GM10847 (cell line): ENCODE data around the gene XPA.

ENCODE experiments used
- POLR2A ChIP-seq: IDR thresholded peaks from 2 replicates; pipeline ENCODE4 v1.6.1; 2011; ENCODE audit not compliant: insufficient read length; ENCODE audit errors: extremely low read depth

XPA gene

DNA sequence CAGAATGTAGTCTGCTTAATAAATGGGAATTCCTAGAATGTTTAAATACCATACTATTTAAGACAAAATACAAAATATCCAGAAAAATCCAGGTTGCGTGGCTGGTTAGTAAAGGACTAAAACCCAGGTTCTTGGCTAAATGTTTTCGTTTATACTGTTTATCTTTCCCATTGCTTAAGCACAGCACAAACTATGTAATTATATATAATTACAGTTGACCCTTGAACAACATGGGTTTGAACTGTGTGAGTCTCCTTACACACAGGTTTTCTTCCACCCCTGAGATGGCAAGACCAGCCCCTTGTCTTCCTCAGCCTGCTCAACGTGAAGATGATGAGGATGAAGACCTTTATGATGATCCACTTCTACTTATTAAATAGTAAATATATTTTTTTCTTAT, 24.7 kb downstream of the XPA start:
- TF ChIP-seq POLR2A = no peak

DNA sequence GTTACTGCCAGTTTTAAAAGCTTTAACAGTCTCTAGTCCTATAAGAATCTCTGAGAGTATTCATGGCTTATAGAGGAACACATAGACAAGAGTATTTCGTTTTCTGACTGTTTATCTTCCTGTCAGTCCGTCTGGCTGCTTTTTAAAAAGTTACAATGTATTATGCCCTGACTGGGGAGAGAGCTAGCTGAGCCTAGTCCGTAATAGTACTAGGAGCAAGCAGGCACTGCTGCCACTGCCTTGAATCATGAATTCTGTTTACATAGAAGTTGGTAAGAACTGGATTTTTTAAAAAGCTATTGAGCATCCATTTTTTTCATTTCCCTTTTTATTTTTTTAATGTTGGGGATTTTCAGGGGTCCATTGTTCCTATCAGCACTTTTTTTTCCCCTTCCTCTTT, 26.6 kb downstream of the XPA start:
- no peak for TF ChIP-seq POLR2A

DNA sequence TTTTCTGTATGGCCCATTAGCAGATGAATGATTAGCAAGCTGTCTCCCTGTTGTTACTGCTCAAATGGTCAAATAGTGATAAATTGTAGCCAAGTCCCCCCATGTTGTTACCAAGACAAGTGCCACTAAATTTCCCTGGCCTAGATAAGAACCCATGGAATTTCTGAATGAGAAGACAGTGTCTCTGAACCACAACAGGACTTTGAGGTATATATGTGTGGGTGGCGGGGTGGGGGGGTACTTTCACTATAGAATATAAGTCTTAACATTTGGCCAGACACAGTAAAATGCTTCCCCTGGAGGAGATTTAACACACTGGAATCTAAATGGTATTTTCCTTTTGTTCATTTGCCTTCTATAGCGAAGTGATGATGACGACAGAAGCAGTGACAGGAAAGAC, 28.7 kb downstream of the XPA start:
- TF ChIP-seq POLR2A = no peak

- TF ChIP-seq POLR2A = no peak
Observed at GRCh38 chr9:97666907-97667686, 30.0 kb downstream of the XPA start.

GRCh38 chr9:97665742-97666141, 31.4 kb downstream of the XPA start:
- no peak for TF ChIP-seq POLR2A

- TF ChIP-seq POLR2A = no peak
Observed at GRCh38 chr9:97660847-97661246, 36.3 kb downstream of the XPA start.

GRCh38 chr9:97660340-97660739, 36.8 kb downstream of the XPA start:
- TF ChIP-seq POLR2A = no peak

DNA sequence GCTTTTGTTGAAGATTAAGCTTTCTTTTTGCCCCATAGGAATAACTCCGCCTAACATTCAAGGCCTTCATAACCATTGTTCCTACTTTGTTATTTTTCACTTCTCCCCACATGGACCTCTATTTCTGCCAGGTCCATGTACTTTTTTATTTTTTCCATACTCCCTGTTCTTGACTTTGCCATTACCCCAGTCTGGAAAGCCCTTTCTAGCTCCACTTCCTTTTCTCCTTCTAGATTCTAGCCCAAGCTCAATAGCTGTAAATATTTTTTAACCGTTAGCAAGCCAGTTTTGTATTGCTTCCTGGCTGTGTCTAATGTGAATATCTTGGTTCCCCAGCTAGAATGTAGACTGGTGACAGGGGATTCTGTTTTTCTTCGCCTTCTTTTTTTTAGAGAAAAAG, 37.4 kb downstream of the XPA start:
- TF ChIP-seq POLR2A = no peak

DNA sequence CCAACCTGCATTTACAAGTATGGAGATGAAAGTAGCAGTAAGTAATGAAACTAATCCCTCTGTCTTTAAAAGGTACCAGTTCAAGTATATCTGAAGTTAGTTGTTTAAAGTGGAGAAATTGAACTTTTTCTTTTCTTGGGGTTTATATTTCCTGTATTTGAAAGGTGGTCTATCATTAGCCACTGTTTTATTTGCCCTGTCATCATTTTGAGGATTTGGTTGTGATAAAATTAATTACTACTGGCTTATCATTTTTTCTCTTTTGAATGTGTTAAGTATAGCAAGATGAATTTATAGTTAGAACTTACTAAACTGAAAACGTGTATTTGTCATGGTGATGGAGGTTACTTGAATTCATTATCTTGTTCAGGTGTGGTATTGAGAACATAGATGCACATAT, 38.4 kb downstream of the XPA start:
- TF ChIP-seq POLR2A = no peak

DNA sequence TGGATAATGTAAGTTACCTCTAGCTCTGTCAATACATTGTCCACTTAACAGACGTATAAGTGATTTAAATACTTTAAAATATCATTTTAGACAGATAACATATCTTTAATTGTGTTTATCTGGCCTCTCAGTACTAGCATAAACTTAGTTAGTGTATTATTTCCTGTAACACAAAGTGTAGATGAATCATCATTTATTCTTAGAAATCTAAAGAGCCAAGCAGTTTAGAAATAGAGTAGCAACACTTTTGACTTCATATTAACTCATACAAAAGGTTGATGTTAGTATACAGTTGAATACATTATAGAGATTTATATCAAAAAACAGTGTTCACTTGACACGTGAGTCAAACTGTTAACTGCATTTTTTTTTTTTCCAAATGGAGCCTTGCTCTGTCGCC, 45.5 kb downstream of the XPA start:
- TF ChIP-seq POLR2A = no peak

DNA sequence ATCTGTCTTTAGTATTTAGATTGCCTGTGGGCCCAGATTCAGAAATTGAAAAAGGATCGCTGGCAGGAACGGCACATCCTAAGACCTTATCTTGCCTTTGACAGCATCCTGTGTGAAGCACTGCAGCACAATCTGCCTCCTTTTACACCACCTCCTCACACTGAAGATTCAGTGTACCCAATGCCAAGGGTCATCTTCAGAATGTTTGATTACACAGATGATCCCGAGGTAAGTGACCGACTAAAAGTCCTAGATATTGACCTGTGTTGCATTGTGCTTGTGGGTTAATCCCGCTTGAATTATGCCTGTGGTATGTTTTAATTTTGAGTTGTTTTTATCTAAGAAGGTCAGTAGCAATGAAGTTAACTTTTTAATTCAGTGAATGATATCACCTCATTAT, 49.1 kb downstream of the XPA start:
- TF ChIP-seq POLR2A = no peak

GRCh38 chr9:97645720-97646119, 51.4 kb downstream of the XPA start:
- no peak for TF ChIP-seq POLR2A

- TF ChIP-seq POLR2A = no peak
Observed at GRCh38 chr9:97640325-97640724, 56.8 kb downstream of the XPA start.

- no peak for TF ChIP-seq POLR2A
Observed at GRCh38 chr9:97638666-97639065, 58.5 kb downstream of the XPA start.

DNA sequence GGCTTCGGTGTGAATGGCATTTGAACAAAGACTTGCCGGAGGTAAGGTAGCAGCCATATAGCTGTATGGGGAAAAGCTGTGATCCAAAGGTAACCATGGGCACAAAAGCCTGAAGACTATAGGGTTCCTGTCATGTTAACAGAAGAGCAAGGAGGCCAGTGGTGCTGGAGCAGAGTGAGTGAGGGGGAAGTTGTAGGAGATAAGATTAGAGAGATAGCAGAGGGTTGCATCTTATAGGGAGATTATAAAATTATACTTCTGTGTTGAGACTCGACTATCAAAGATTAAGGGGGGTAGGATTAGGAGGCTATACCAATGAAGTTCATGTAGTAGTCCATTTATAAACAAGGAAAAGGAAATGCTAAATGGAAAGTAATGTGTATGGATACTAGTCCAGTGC, 60.2 kb downstream of the XPA start:
- TF ChIP-seq POLR2A = no peak

- TF ChIP-seq POLR2A = no peak
Observed at GRCh38 chr9:97635026-97635425, 62.1 kb downstream of the XPA start.

- no peak for TF ChIP-seq POLR2A
Observed at GRCh38 chr9:97633859-97634490, 63.2 kb downstream of the XPA start.
